Spleen (tissue), 7 donors: ENCODE measurements around the gene RAVER2.

ENCODE experiments used
- POLR2A ChIP-seq, 3 donors: fragments of 450-650 bp; IDR thresholded peaks; one replicate each; pipeline ENCODE4 v1.5.1; 2017; ENCODE audit warnings: antibody characterized with exemption in 3 of 3, mild to moderate bottlenecking in 1 of 3
- TF ChIP-seq, protein P1 (sequence below), 11 experiments: fragments of 200-600 bp in 7 of 11; fragments of 450-650 bp in 4 of 11; sonication (generic) in 4 of 11; IDR thresholded peaks in 8 of 11; conservative IDR thresholded peaks in 3 of 11; 1 replicate in 7 of 11; 2 replicates in 4 of 11; pipeline versions ENCODE4 v1.4.0 to v1.8.0; 2016 to 2021; ENCODE audit warnings: antibody characterized with exemption in 11 of 11, inconsistent platforms in 4 of 11, mild to moderate bottlenecking in 1 of 11
- donor health status: DM: no; HTN: no; CAD: no; lungs with moderate emphysema.
- donor health status: DM: no; HTN: no; CAD: no.
- donor health status: DM: no; HTN: no; CAD: no.

DNA sequence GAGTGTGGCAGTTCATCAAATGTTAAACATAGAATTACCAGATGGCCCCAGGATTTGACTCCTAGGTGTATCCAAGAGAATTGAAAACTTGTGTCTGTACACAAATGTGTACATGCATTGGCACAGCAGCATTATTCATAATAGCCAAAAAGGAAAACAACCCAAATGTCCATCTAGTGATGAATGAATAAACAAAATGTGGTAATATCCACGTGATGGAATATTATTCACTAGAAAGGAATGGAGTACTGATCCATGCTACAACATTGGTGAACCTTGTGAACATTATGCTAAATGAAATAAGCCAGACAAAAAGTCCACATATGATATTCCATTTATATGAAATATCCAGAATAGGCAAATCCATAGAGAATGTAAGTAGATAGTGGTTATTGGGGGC, 77.7 kb downstream of the RAVER2 start:
- TF ChIP-seq, protein P1, sequence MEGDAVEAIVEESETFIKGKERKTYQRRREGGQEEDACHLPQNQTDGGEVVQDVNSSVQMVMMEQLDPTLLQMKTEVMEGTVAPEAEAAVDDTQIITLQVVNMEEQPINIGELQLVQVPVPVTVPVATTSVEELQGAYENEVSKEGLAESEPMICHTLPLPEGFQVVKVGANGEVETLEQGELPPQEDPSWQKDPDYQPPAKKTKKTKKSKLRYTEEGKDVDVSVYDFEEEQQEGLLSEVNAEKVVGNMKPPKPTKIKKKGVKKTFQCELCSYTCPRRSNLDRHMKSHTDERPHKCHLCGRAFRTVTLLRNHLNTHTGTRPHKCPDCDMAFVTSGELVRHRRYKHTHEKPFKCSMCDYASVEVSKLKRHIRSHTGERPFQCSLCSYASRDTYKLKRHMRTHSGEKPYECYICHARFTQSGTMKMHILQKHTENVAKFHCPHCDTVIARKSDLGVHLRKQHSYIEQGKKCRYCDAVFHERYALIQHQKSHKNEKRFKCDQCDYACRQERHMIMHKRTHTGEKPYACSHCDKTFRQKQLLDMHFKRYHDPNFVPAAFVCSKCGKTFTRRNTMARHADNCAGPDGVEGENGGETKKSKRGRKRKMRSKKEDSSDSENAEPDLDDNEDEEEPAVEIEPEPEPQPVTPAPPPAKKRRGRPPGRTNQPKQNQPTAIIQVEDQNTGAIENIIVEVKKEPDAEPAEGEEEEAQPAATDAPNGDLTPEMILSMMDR (IDR thresholded peaks at IDR 0.05 in 8 of 11, conservative IDR thresholded peaks at IDR 0.05 in 3 of 11) = no peak
- no peak for TF ChIP-seq POLR2A (IDR thresholded peaks at IDR 0.05)
